Smooth muscle cell (in vitro differentiated cells): ENCODE measurements around the gene HSDL1. TPM values are rescaled to one million over a fixed set of nuclear protein-coding genes. Genes with fewer than 3 reads are reported as not detected.

Experiments
- DNase-seq: peaks from one replicate; lab custom pipeline; 2025; ENCODE audit not compliant: unreplicated experiment; lab: John Stamatoyannopoulos, UW
- H2AFZ ChIP-seq: fragments of 200-600 bp; sonication (generic); 2 replicates; pipeline ENCODE4 v1.6.0; 2016; ENCODE audit warnings: antibody characterized with exemption, low read depth, mild to moderate bottlenecking
- H3F3A ChIP-seq: fragments of 200-600 bp; sonication (generic); 2 replicates; pipeline ENCODE4 v1.6.0; 2017; ENCODE audit warnings: antibody characterized with exemption, low read depth
- H3K27ac ChIP-seq: fragments of 200-600 bp; sonication (generic); 2 replicates; pipeline ENCODE4 v1.5.1; 2016; ENCODE audit warnings: low read depth, mild to moderate bottlenecking
- H3K27me3 ChIP-seq: fragments of 200-600 bp; sonication (generic); 2 replicates; pipeline ENCODE4 v1.6.1; 2016; ENCODE audit warnings: low read depth, mild to moderate bottlenecking
- H3K36me3 ChIP-seq: fragments of 200-600 bp; sonication (generic); 2 replicates; pipeline ENCODE4 v1.5.1; 2016; ENCODE audit warnings: low read depth
- H3K4me1 ChIP-seq: fragments of 200-600 bp; sonication (generic); 2 replicates; pipeline ENCODE4 v1.5.1; 2016; ENCODE audit warnings: low read depth
- H3K4me2 ChIP-seq: fragments of 200-600 bp; sonication (generic); 2 replicates; pipeline ENCODE4 v1.6.0; 2016; ENCODE audit warnings: mild to moderate bottlenecking
- H3K4me3 ChIP-seq: fragments of 200-600 bp; sonication (generic); 2 replicates; pipeline ENCODE4 v1.5.1; 2016; ENCODE audit warnings: mild to moderate bottlenecking
- H3K79me2 ChIP-seq: fragments of 200-600 bp; sonication (generic); 2 replicates; pipeline ENCODE4 v1.6.0; 2016; ENCODE audit warnings: low read depth, mild to moderate bottlenecking
- H3K9ac ChIP-seq: fragments of 200-600 bp; sonication (generic); 2 replicates; pipeline ENCODE4 v1.6.0; 2016; ENCODE audit warnings: low read depth
- H3K9me3 ChIP-seq: fragments of 200-600 bp; sonication (generic); replicated peaks from 2 replicates; pipeline ENCODE4 v1.5.1; 2016; ENCODE audit warnings: low read depth
- H4K20me1 ChIP-seq: fragments of 200-600 bp; sonication (generic); 2 replicates; pipeline ENCODE4 v1.6.0; 2016; ENCODE audit warnings: low read depth
- WGBS: methylation state at CpG from one replicate; pipeline ENCODE4 v1.1.7; 2016; ENCODE audit warnings: low lambda C conversion rate; 5-methylcytosine and 5-hydroxymethylcytosine counted together
- polyA plus RNA-seq: library from polyadenylated mRNA; unstranded; fragments of >200 nt; fragmentation: Nextera tagmentation; extraction: Ambion mirVana; gene quantifications from 2 replicates; pipeline ENCODE4 v1.2.1, GENCODE V29; 2016
- total RNA-seq: library from RNA; depleted of rRNA; stranded (reverse); fragments of >200 nt; gene quantifications from 2 replicates; pipeline ENCODE4 v1.2.3, GENCODE V29; 2014
- TF ChIP-seq, protein P1 (sequence below): fragments of 200-600 bp; sonication (generic); IDR thresholded peaks from 2 replicates; pipeline ENCODE4 v1.5.1; 2017; ENCODE audit warnings: borderline replicate concordance, mild to moderate bottlenecking, antibody characterized with exemption; ENCODE audit not compliant: insufficient read depth, poor library complexity, severe bottlenecking

HSDL1 gene
- total and polyA plus RNA-seq, 2 experiments from 2014 or later: 15.4 to 27.3 TPM

DNA sequence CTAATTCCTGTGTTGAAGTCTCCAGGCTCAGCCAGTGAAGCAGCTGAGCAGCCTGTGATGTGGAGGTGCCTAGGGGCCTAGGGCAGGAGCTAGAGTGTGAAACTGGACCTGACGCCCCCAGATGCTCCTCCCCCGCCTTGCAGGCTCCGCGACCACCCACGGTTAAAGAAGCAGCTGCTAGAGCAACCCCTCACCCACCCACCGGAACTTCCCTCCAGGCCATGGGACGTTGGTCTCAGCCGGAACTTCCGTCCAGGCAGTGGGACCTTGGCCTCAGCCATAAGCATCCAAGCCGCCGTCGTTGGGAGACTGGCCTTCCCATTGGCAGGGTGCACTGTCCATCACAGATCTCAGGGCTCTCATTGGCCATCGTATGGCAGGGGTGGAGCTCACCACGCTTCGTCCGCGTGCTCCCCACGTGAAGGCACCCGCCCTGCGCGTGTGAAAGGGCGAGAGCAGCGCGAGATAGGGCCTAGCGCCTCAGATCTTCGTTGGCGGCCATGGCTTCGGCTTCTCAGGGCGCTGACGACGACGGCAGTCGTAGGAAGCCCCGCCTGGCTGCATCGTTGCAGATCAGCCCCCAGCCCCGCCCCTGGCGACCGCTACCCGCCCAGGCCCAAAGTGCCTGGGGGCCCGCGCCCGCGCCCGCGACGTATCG is 45.9 kb upstream of the HSDL1 start, which contains the start of gene ADAD2:
Gene ADAD2 (plus strand): TSS at position 427 of the 658 bp plus-strand sequence. CDS start 74 bp downstream, at position 501.
- Histone ChIP-seq H3F3A (no peaks in the 10 kb centered on the region), H2AFZ (no peak within 1 kb of the TSS), H4K20me1 (no peaks in the 10 kb centered on the region), H3K4me3 (no peak within 1 kb of the TSS), H3K4me1 (peaks cover 2% of the 10 kb centered on the region), H3K9ac (no peak within 1 kb of the TSS), H3K27me3 (no peaks in the 10 kb centered on the region), H3K9me3 (no peaks in the 10 kb centered on the region), H3K4me2 (no peak within 1 kb of the TSS), H3K79me2 (peaks cover 10% of the 10 kb centered on the region), H3K36me3 (no peaks in the 10 kb centered on the region), H3K27ac (no peak within 1 kb of the TSS)
- DNase-seq: no peak
- 86% methylated on average over 29 of the region's 47 CpGs for WGBS
- TF ChIP-seq, protein P1, sequence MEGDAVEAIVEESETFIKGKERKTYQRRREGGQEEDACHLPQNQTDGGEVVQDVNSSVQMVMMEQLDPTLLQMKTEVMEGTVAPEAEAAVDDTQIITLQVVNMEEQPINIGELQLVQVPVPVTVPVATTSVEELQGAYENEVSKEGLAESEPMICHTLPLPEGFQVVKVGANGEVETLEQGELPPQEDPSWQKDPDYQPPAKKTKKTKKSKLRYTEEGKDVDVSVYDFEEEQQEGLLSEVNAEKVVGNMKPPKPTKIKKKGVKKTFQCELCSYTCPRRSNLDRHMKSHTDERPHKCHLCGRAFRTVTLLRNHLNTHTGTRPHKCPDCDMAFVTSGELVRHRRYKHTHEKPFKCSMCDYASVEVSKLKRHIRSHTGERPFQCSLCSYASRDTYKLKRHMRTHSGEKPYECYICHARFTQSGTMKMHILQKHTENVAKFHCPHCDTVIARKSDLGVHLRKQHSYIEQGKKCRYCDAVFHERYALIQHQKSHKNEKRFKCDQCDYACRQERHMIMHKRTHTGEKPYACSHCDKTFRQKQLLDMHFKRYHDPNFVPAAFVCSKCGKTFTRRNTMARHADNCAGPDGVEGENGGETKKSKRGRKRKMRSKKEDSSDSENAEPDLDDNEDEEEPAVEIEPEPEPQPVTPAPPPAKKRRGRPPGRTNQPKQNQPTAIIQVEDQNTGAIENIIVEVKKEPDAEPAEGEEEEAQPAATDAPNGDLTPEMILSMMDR: no peak

- TF ChIP-seq, protein P1: peak; percentile 97
- Histone ChIP-seq H3K4me1 (peaks cover 5% of the 10 kb centered on the region), H3K79me2 (peaks cover 24% of the 10 kb centered on the region), H3K4me2 (peak within 1 kb of the TSS; percentile 97), H3K36me3 (no peaks in the 10 kb centered on the region), H3K27ac (no peak within 1 kb of the TSS), H3K9ac (peak within 1 kb of the TSS; percentile 90), H3F3A (no peaks in the 10 kb centered on the region), H4K20me1 (no peaks in the 10 kb centered on the region), H3K4me3 (peak within 1 kb of the TSS; percentile 91), H3K27me3 (no peaks in the 10 kb centered on the region), H3K9me3 (no peaks in the 10 kb centered on the region), H2AFZ (peak within 1 kb of the TSS; percentile 88)
- peak; percentile 65 for DNase-seq
- 4% methylated on average over 53 of the region's 55 CpGs for WGBS
These were observed 41.9 kb upstream of the HSDL1 start, which contains the start of gene TAF1C for GRCh38 chr16:84186685-84187437. TAF1C (minus strand) TSS chr16:84187057; CDS start chr16:84184988, 2,069 bp downstream.

DNA sequence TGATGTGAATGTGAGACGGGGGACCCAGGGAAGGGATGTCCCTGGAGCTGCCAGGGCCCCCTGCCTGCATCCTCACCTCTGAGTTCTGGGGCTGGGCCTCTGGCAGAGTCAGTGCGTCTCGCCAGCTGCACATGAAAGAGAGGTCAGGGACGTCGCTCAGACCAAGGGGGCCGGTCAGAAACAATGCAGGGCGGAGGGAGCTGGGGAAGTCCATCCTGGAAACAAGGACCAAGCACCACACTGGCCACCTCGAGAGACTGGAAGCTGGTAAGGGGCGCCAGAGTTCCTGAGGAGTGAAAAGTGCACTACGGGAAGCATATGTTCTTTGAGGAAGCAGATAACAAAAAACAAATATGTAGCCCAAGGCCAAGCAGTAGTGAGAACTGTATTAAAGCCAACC is 39.8 kb upstream of the HSDL1 start:
- Histone ChIP-seq H3K4me1 (peaks cover 5% of the 10 kb centered on the region), H3K79me2 (peaks cover 24% of the 10 kb centered on the region), H3K36me3 (no peaks in the 10 kb centered on the region), H3K27ac (no peak overlapping the region), H3F3A (no peaks in the 10 kb centered on the region), H3K4me2 (no peak overlapping the region), H2AFZ (no peak overlapping the region), H3K4me3 (no peak overlapping the region), H3K27me3 (no peaks in the 10 kb centered on the region), H4K20me1 (no peaks in the 10 kb centered on the region), H3K9ac (no peak overlapping the region), H3K9me3 (no peaks in the 10 kb centered on the region)
- DNase-seq: no peak
- WGBS: 99% methylated on average over 10 of the region's 10 CpGs
- TF ChIP-seq, protein P1: no peak
